Measurements from ENCODE around the gene PODXL.

Gene PODXL

DNA sequence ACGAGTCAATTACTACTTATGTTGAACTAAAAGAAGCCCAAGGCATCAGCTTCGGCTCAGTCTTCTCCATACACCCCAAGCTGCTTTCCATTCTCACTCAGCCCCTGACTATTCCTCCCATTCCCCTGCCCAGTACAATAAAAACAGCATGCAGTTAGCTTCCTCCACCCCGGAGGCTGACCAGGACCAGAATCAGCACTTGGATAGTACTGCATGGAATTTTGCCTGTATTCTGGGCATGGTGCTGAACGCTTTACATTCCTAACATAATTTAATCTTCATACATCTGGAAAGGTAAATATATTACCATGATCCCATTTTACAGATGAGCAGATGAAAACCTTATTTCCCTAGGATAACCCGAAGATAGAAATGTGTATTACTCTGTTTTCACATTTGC lies 7.5 kb upstream of the PODXL start:
- DNase-seq: no peak

GRCh38 chr7:131562941-131563340 lies 6.5 kb upstream of the PODXL start:
- DNase-seq: no peak

DNA sequence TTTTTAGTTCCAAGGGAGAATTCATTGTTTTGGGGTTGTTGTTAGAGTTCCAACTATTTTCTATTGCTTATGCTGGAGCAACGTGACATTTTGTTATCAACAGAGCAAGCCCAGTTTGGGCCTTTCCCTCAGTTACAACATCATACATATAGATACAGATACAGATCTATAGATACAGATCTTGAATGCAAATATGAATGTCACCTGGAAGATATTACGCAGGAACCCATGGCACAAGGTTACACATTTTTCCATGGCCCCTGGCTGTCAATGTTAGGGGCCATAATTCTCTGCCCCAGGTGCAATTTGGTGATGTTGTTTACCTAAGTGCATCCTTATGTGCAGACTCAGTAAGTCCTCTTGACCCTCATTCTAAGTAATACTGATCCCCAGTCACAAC lies 3.6 kb upstream of the PODXL start:
- no peak for DNase-seq

DNA sequence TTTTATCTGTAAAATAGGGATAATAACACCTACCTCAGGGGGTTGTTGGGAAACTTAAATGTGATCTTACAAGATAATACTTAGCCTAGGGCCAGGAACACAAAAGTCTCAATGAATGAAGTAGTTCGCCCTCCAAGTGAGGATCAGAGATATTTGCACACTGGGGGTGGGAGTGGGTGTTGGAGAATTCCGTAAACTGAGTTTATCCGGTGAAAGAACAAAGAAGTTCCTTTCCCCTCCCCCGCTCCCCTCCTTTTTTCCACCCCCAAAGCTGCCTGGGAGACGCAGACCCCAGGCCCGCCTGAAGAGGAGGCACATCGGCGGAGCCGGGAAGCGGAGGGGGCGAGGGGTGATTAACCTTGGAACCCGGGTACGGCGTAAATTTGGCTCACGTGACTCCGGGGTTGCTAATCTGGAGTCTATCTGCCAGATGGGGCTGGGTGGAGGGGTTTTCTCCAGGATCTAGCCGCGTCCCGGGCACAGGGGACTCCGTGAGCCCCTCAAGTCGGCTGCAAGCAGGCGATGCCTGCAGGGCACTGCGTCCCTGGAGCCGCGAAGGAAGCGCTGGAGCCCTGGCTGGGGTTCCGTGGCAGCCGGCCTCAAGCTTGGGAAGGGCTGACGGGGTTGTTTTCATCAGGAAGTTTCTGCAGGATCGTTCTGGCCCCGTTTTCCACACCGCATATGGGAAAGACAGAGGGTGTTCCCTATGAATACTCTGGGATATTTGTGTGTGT lies 1.4 kb upstream of the PODXL start:
- DNase-seq: peak; percentile 64

GRCh38 chr7:131556909-131557651 lies 652 bp upstream of the PODXL start:
- DNase-seq: no peak

GRCh38 chr7:131555552-131556052 lies 826 bp downstream of the PODXL start:
- no peak for DNase-seq

DNA sequence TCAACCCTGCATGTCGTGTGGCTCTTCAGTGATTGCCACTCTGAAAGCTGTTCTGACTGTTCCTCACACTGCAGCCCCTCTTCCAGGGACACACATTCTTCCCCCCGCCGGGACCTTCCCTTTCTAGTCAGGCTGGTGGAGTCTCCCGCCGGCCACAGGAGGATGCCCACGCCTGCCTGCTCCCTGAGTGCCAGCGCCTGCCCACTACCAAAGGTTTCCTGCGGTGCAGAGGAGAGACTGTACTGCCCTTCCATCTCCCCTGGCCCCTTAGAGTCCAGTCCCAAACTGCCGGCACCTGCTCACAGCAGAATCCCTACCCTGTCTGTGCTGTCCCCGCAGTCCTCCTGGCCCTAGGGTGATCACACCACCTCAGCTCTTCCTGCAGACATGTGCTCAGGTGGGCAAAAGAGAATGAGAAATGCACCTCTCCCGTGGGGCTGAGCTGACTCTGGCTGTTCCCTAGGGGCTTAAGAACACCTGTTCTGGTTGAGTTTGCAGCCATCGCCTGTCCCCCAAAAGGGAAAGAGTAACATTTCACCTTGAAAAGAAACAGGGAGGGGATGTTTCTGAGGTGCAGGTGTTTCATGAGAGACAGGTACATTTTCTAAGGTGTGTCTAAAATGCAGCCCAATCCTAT lies 1.4 kb downstream of the PODXL start:
- DNase-seq: no peak

- no peak for DNase-seq
These were observed 2.5 kb downstream of the PODXL start for GRCh38 chr7:131553931-131554330.

DNA sequence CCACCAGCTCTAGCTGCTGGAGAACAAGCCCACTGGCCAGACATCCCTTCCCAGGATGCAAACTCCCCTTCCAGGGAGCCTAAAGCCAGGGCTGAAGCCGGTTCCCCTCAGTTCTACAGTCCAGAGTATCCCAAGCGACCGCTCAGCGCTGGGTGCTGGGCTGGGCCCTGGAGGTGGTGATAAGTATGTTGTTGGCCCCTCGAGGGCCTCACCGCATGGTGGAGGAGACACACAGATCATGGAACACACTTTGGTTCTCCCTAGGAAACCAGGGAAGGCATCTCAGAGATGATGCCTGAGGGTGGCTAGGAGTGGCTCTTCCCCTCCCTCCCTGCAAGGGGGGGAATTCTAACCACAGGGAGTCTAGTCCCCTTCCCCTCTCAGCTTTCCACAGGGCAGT lies 4.4 kb downstream of the PODXL start:
- DNase-seq: no peak

- no peak for DNase-seq
These were observed 5.6 kb downstream of the PODXL start for GRCh38 chr7:131550846-131551245.

DNA sequence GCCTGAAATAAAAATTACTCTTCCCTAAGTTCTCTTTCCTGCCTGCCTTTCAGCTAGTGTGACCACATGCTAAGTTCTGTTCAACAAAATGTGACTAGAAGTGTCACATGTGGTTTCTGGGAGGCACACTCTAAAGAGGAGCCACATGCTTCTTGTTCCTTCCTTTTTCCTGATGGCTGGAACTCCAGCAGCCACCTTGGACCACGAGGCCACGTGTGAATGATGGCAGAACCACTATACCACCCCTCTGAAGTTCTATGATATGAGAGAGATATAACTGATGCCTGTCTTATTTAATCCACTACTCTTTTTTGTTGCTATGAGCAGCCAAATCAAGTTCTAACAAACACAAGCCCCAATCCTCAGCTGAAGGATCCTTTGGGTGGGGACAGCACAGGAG lies 8.1 kb downstream of the PODXL start:
- DNase-seq: no peak

GRCh38 chr7:131547589-131547988 lies 8.8 kb downstream of the PODXL start:
- DNase-seq: no peak

DNA sequence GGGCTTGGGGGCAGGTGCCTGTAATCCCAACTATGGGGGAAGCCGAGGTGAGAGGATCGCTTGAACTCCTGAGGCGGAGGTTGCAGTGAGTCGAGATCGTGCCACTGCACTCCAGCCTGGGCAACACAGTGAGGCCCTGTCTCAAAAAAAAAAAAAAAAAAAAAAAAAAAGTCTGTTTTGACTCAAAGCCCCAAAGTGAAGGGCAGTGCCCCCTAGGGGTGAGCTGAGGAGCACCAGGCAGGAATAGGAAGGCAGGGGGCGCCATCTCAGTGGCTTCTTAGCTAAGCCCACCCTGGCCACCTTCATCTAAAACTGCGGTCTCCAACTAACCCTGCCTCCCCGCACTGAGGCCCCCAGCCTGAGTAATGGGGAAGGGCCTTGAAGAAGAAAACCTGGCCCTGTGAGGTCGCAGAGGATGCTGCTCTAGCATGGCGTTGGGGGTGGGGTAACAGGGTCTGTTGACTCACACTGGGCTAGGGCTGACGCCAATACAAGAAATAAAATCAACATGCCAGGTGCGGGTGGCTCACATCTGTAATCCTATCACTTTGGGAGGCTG lies 9.8 kb downstream of the PODXL start:
- no peak for DNase-seq

DNA sequence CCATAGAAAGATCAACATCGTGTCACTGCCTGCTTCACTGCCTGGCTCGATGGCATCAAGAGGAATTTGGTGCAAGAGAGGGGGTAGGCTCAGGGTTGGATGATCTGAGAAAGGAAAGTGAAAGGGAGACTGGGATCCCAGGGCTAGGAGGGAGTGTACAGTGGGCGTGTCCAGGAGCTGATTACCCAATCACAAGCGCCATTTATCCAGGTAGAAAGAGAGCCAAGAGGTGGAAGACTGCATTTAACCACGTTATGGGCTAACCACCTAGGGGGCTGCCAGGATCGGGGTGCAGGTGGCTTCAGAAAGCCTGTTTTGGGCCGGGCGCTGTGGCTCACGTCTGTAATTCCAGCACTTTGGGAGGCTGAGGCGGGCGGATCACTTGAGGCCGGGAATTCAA lies 10.3 kb downstream of the PODXL start:
- no peak for DNase-seq

- DNase-seq: no peak
These were observed 11.8 kb downstream of the PODXL start for GRCh38 chr7:131544449-131545301.

DNA sequence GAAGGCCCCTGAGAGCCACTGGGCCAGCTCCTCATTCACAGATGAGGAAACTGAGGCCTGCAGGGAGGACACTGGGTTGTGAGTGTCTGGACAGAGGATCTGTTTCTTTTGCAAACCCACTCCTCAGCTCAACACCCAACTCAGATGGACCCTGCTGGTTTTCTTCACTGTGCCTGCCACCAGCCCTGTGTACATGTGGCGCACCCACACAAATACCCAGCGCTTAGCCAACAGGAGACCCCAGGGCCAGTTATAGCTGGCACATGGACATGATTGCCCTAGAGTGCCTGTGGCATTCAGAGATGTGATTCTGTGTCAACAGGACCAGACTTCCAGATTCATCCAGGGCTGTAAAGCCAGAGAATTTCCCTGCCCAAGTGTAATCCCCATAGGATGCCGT lies 12.4 kb downstream of the PODXL start:
- no peak for DNase-seq

DNA sequence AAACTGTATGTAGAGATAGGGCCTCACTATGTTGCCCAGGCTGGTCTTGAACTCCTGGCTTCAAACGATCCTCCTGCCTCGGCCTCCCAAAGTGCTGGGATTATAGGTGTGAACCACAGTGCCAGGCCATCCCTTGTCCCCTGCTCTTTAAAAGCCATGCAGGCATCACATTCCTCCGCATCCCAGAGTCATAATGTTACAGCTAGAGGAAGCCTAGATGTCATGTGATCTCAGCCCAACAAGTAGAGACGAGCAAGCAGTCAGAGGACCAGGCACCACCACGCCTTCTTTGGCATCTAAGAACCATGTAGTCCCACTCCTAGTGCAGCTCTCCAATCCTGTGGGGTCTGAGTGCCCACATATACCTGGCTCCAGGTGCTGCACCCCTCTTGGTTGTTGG lies 13.1 kb downstream of the PODXL start:
- DNase-seq: no peak

GRCh38 chr7:131540491-131541162 lies 15.8 kb downstream of the PODXL start:
- no peak for DNase-seq

GRCh38 chr7:131538813-131539179 lies 17.6 kb downstream of the PODXL start:
- DNase-seq: no peak

- no peak for DNase-seq
These were observed 18.2 kb downstream of the PODXL start for GRCh38 chr7:131538071-131538812.

GRCh38 chr7:131537571-131537978 lies 18.9 kb downstream of the PODXL start:
- DNase-seq: no peak

All from left hindlimb (tissue), 1 donor.